DMS 273 (cell line): ENCODE results near the gene MRM2.
A peak's percentile ranks its signal among the peaks of the same experiment; 100 is the strongest.

Experiments used
- DNase-seq: peaks from one replicate; lab custom pipeline; 2025; ENCODE audit not compliant: unreplicated experiment; lab: John Stamatoyannopoulos, UW

MRM2 gene

GRCh38 chr7:2248984-2249694 is 7.1 kb upstream of the MRM2 start:
- DNase-seq = no peak

- DNase-seq = peak; percentile 67
Observed at GRCh38 chr7:2247141-2247995, 5.4 kb upstream of the MRM2 start.

GRCh38 chr7:2245883-2246675 is 4.1 kb upstream of the MRM2 start:
- peak; percentile 63 for DNase-seq

- no peak for DNase-seq
Observed at GRCh38 chr7:2244404-2244995, 2.5 kb upstream of the MRM2 start.

GRCh38 chr7:2243458-2243857 is 1.5 kb upstream of the MRM2 start:
- no peak for DNase-seq

- peak; percentile 91 for DNase-seq
Observed at GRCh38 chr7:2242541-2243429, 780 bp upstream of the MRM2 start.

GRCh38 chr7:2239242-2239641 is 2.8 kb downstream of the MRM2 start:
- no peak for DNase-seq

- DNase-seq = peak; percentile 52
Observed at GRCh38 chr7:2237109-2237602, 4.8 kb downstream of the MRM2 start.

GRCh38 chr7:2233926-2234325 is 8.1 kb downstream of the MRM2 start:
- no peak for DNase-seq

- peak; percentile 99 for DNase-seq
Observed at GRCh38 chr7:2232766-2233520, 9.1 kb downstream of the MRM2 start, which contains the start of gene MAD1L1. Gene MAD1L1 (minus strand): TSS chr7:2232945. CDS start chr7:2230133, 2,812 bp downstream.

GRCh38 chr7:2231992-2232765 is 9.8 kb downstream of the MRM2 start:
- peak; percentile 75 for DNase-seq

- DNase-seq = no peak
Observed at GRCh38 chr7:2230882-2231281, 11.1 kb downstream of the MRM2 start.

- DNase-seq = no peak
Observed at GRCh38 chr7:2230226-2230625, 11.8 kb downstream of the MRM2 start.

- DNase-seq = no peak
Observed at GRCh38 chr7:2229467-2229866, 12.5 kb downstream of the MRM2 start.

- DNase-seq = no peak
Observed at GRCh38 chr7:2228921-2229320, 13.1 kb downstream of the MRM2 start.

- DNase-seq = no peak
Observed at GRCh38 chr7:2227699-2228098, 14.3 kb downstream of the MRM2 start.

- DNase-seq = no peak
Observed at GRCh38 chr7:2225830-2226229, 16.2 kb downstream of the MRM2 start.

GRCh38 chr7:2225336-2225735 is 16.7 kb downstream of the MRM2 start:
- no peak for DNase-seq
